Caco-2 (cell line): ENCODE measurements around the gene SRGAP3. TPM values are rescaled to one million over a fixed set of nuclear protein-coding genes. Genes with fewer than 3 reads are reported as not detected.
A peak's percentile ranks its signal among the peaks of the same experiment; 100 is the strongest.

ENCODE experiments used
- BruUV-seq: library from RNA; stranded (reverse); fragments of 400-500 nt; replicated peaks from 2 replicates; lab custom pipeline; 2021; lab: Mats Ljungman, UMichigan
- CTCF ChIA-PET: fragments of 300-600 bp; sonication (Branson Sonifier 250); formaldehyde crosslinking; loops from one replicate; lab custom pipeline; 2022; ENCODE audit warnings: antibody characterized with exemption; lab: Charles Lee
- POLR2A ChIA-PET: fragments of 300-600 bp; sonication (Branson Sonifier 250); formaldehyde crosslinking; loops from one replicate; lab custom pipeline; 2022; ENCODE audit warnings: antibody characterized with exemption; lab: Charles Lee
- DNase-seq, 2 experiments: peaks; one replicate each; pipeline versions ENCODE4 v3.0.0 to v3.0.0-alpha.2; 2020 to 2022
- H3K27me3 ChIP-seq: replicated peaks from 2 replicates; pipeline ENCODE4 v1.6.0; 2011; ENCODE audit warnings: low read length; ENCODE audit not compliant: control insufficient read depth, insufficient read depth
- H3K36me3 ChIP-seq: 2 replicates; pipeline ENCODE4 v1.5.1; 2011; ENCODE audit warnings: low read length; ENCODE audit not compliant: control insufficient read depth, insufficient read depth
- H3K4me1 ChIP-seq: fragments of 250-450 bp; sonication (Bioruptor Pico); 2 replicates; pipeline ENCODE4 v1.5.1; 2020; ENCODE audit warnings: mild to moderate bottlenecking
- H3K4me3 ChIP-seq: 2 replicates; pipeline ENCODE4 v1.5.1; 2011; ENCODE audit warnings: low read depth, mild to moderate bottlenecking, control low read depth, low read length
- H3K9me3 ChIP-seq: fragments of 250-450 bp; sonication (Bioruptor Pico); 2 replicates; pipeline ENCODE4 v1.5.1; 2020; ENCODE audit warnings: mild to moderate bottlenecking, moderate library complexity
- H3K27ac Mint-ChIP-seq: one replicate; pipeline ENCODE4 v1.8.0; 2022; ENCODE audit warnings: mixed read lengths; ENCODE audit not compliant: unreplicated experiment
- H3K27me3 Mint-ChIP-seq: one replicate; pipeline ENCODE4 v1.8.0; 2022; ENCODE audit warnings: mixed read lengths; ENCODE audit not compliant: insufficient read depth, unreplicated experiment
- H3K36me3 Mint-ChIP-seq: one replicate; pipeline ENCODE4 v1.8.0; 2022; ENCODE audit warnings: mild to moderate bottlenecking, mixed read lengths; ENCODE audit not compliant: insufficient read depth, unreplicated experiment
- H3K4me1 Mint-ChIP-seq: one replicate; pipeline ENCODE4 v1.8.0; 2022; ENCODE audit warnings: low read depth, mixed read lengths; ENCODE audit not compliant: unreplicated experiment
- H3K4me3 Mint-ChIP-seq: one replicate; pipeline ENCODE4 v1.8.0; 2022; ENCODE audit warnings: mild to moderate bottlenecking, moderate library complexity, mixed read lengths; ENCODE audit not compliant: unreplicated experiment
- H3K9me3 Mint-ChIP-seq: one replicate; pipeline ENCODE4 v1.8.0; 2022; ENCODE audit warnings: mixed read lengths; ENCODE audit not compliant: unreplicated experiment
- intact Hi-C: fragments of 100-400 bp; cut with micrococcal nuclease; formaldehyde crosslinking; loops from one replicate; pipeline ENCODE4 v1.10.0; 2022; ENCODE audit not compliant: unreplicated experiment
- total RNA-seq: library from RNA; stranded (reverse); gene quantifications from 2 replicates; pipeline ENCODE4 v1.2.3, GENCODE V29; 2022
- TF ChIP-seq, protein P1 (sequence below), 2 experiments: fragments of 200-600 bp in 1 of 2; IDR thresholded peaks; 1 replicate in 1 of 2; 2 replicates in 1 of 2; pipeline versions ENCODE4 v1.5.1 to v1.8.0; 2011 to 2022; ENCODE audit warnings: antibody characterized with exemption in 1 of 2, control low read depth in 1 of 2, inconsistent platforms in 1 of 2, low read depth in 1 of 2, low read length in 1 of 2, mild to moderate bottlenecking in 1 of 2, moderate library complexity in 1 of 2; ENCODE audit not compliant: insufficient read depth in 1 of 2, severe bottlenecking in 1 of 2, unreplicated experiment in 1 of 2

Gene SRGAP3
- total RNA-seq, 1 experiment from 2014 or later, result 1.3 TPM

- DNase-seq, result peak in 1 of 2 experiments; percentile 16
- TF ChIP-seq, protein P1, sequence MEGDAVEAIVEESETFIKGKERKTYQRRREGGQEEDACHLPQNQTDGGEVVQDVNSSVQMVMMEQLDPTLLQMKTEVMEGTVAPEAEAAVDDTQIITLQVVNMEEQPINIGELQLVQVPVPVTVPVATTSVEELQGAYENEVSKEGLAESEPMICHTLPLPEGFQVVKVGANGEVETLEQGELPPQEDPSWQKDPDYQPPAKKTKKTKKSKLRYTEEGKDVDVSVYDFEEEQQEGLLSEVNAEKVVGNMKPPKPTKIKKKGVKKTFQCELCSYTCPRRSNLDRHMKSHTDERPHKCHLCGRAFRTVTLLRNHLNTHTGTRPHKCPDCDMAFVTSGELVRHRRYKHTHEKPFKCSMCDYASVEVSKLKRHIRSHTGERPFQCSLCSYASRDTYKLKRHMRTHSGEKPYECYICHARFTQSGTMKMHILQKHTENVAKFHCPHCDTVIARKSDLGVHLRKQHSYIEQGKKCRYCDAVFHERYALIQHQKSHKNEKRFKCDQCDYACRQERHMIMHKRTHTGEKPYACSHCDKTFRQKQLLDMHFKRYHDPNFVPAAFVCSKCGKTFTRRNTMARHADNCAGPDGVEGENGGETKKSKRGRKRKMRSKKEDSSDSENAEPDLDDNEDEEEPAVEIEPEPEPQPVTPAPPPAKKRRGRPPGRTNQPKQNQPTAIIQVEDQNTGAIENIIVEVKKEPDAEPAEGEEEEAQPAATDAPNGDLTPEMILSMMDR (IDR thresholded peaks at IDR 0.05; ENCODE audit: insufficient read depth in 1 of 2, low read depth in 1 of 2, low read length in 1 of 2, severe bottlenecking in 1 of 2, unreplicated experiment in 1 of 2), result peak in 1 of 2 experiments; percentile 27
- Histone ChIP-seq H3K36me3 (no peaks in the 10 kb centered on the region), H3K4me3 (no peak overlapping the region), H3K27me3 (no peaks in the 10 kb centered on the region), H3K4me1 (no peaks in the 10 kb centered on the region), H3K9me3 (no peaks in the 10 kb centered on the region)
- intact Hi-C loops, result loop anchor here (1.0 kb wide), 2 partner anchors 33 to 268 kb away; no protein-coding TSS in a partner anchor
- BruUV-seq, result no TSS peak
- no peaks in the 10 kb centered on the region for H3K9me3 Mint-ChIP-seq
- no peaks in the 10 kb centered on the region for H3K4me1 Mint-ChIP-seq
- POLR2A ChIA-PET, result no interaction called here
- CTCF ChIA-PET, result no interaction called here
- H3K36me3 Mint-ChIP-seq, result no peaks in the 10 kb centered on the region
- no peak overlapping the region for H3K4me3 Mint-ChIP-seq
- no peak overlapping the region for H3K27ac Mint-ChIP-seq
- H3K27me3 Mint-ChIP-seq, result peaks cover 9% of the 10 kb centered on the region
Observed at GRCh38 chr3:9033867-9034266, 215.6 kb downstream of the SRGAP3 start.

DNA sequence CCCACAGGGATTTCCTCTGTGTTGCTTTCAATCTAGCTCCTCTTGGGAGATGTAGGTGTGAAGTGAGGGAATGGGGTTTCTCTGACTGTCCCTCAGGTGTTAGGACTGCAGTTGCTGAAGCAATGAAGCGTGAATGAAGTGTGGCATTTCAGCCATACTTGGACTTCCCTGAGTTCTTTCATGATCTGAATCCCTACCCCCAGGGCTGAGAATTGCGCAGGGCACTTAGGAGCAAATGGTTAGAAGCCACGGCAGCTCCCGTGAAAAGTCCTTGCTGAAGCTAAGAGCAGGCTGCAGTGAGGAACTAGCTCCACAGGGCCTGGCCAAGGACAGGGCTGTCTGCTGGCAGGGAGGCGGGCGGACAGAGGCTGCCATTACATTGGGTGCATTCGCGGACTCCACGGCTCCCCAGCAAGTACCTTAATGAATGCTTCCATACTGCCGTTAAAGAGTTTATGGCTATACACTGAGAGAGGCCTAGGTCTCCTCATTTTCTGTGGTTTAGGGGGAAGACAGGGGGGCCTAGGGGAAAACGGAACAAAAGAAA is 217.1 kb downstream of the SRGAP3 start:
- H3K9me3 Mint-ChIP-seq, result no peaks in the 10 kb centered on the region
- TF ChIP-seq, protein P1 (IDR thresholded peaks at IDR 0.05; ENCODE audit: insufficient read depth in 1 of 2, low read depth in 1 of 2, low read length in 1 of 2, severe bottlenecking in 1 of 2, unreplicated experiment in 1 of 2), result no peak
- H3K9me3 ChIP-seq, result no peaks in the 10 kb centered on the region
- H3K4me1 Mint-ChIP-seq, result no peaks in the 10 kb centered on the region
- no peak overlapping the region for H3K4me3 ChIP-seq
- intact Hi-C loops, result no loop called here
- no peaks in the 10 kb centered on the region for H3K4me1 ChIP-seq
- H3K36me3 ChIP-seq, result no peaks in the 10 kb centered on the region
- POLR2A ChIA-PET, result no interaction called here
- CTCF ChIA-PET, result no interaction called here
- DNase-seq, result no peak
- H3K27me3 ChIP-seq, result no peaks in the 10 kb centered on the region; the same call in 1 of the 2 replicates
- H3K27ac Mint-ChIP-seq, result no peak overlapping the region
- H3K36me3 Mint-ChIP-seq, result no peaks in the 10 kb centered on the region
- no peak overlapping the region for H3K4me3 Mint-ChIP-seq
- BruUV-seq, result no TSS peak
- peaks cover 9% of the 10 kb centered on the region for H3K27me3 Mint-ChIP-seq

- CTCF ChIA-PET, result no interaction called here
- no peaks in the 10 kb centered on the region for H3K4me1 ChIP-seq
- Mint-ChIP-seq H3K9me3 (no peaks in the 10 kb centered on the region), H3K36me3 (no peaks in the 10 kb centered on the region), H3K4me3 (no peak overlapping the region), H3K4me1 (no peaks in the 10 kb centered on the region), H3K27ac (no peak overlapping the region), H3K27me3 (peaks cover 6% of the 10 kb centered on the region)
- intact Hi-C loops, result no loop called here
- H3K27me3 ChIP-seq, result no peaks in the 10 kb centered on the region; the same call in 1 of the 2 replicates
- H3K4me3 ChIP-seq, result no peak overlapping the region
- POLR2A ChIA-PET, result no interaction called here
- BruUV-seq, result no TSS peak
- TF ChIP-seq, protein P1 (IDR thresholded peaks at IDR 0.05; ENCODE audit: insufficient read depth in 1 of 2, low read depth in 1 of 2, low read length in 1 of 2, severe bottlenecking in 1 of 2, unreplicated experiment in 1 of 2), result no peak
- no peak for DNase-seq
- H3K9me3 ChIP-seq, result no peaks in the 10 kb centered on the region
- no peaks in the 10 kb centered on the region for H3K36me3 ChIP-seq
Observed at GRCh38 chr3:9030034-9030433, 219.4 kb downstream of the SRGAP3 start.
